ENCODE data around the gene SULT1C3. TPM values are rescaled to one million over a fixed set of nuclear protein-coding genes. Genes with fewer than 3 reads are reported as not detected.

SULT1C3 gene
- total and polyA plus RNA-seq, 8 donors: 0.73 to 2.1 TPM; not detected in 6

DNA sequence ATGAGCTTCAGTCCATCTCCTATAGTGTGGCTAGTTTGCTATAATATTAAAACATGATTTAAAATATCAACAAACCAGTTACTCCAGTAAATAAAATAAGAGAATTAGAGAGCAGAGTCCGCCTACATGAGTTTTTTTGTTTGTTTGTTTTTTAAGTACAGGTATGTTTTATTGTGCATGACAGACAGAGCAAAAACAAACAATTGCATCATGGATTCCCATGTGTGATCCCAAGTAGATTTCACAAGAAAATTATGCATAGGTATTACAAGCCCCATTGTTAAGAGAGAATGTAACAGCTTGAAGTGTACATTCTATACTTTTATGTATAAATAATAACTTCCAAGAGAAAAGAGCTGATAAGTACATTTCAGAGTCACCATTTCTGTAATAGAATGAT, 21.0 kb downstream of the SULT1C3 start:
- no peak for DNase-seq
- Histone ChIP-seq H3K4me3 (no peak overlapping the region), H3K9me3 (no peaks in the 10 kb centered on the region), H3K36me3 (no peaks in the 10 kb centered on the region), H3K27me3 (no peaks in the 10 kb centered on the region), H3K27ac (no peak overlapping the region), H3K4me1 (peaks cover 0 to 7% (median 1%) of the 10 kb centered on the region in 4 donors)
- TF ChIP-seq POLR2AphosphoS5 (IDR thresholded peaks at IDR 0.05) (no peak), POLR2A (IDR thresholded peaks at IDR 0.05) (no peak), EP300 (IDR thresholded peaks at IDR 0.05) (no peak)
- TF ChIP-seq, protein P1, sequence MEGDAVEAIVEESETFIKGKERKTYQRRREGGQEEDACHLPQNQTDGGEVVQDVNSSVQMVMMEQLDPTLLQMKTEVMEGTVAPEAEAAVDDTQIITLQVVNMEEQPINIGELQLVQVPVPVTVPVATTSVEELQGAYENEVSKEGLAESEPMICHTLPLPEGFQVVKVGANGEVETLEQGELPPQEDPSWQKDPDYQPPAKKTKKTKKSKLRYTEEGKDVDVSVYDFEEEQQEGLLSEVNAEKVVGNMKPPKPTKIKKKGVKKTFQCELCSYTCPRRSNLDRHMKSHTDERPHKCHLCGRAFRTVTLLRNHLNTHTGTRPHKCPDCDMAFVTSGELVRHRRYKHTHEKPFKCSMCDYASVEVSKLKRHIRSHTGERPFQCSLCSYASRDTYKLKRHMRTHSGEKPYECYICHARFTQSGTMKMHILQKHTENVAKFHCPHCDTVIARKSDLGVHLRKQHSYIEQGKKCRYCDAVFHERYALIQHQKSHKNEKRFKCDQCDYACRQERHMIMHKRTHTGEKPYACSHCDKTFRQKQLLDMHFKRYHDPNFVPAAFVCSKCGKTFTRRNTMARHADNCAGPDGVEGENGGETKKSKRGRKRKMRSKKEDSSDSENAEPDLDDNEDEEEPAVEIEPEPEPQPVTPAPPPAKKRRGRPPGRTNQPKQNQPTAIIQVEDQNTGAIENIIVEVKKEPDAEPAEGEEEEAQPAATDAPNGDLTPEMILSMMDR (IDR thresholded peaks at IDR 0.05): no peak
- WGBS, 5 donors: 85 to 90% (median 88%) methylated on average over 1 of the region's 1 CpG
- intact Hi-C loops (cut with DNase I; ENCODE audit: low total_unique reads): no loop called here

GRCh38 chr2:108262036-108262435, 22.3 kb downstream of the SULT1C3 start:
- TF ChIP-seq POLR2AphosphoS5 (IDR thresholded peaks at IDR 0.05) (no peak), POLR2A (IDR thresholded peaks at IDR 0.05) (no peak), EP300 (IDR thresholded peaks at IDR 0.05) (no peak)
- TF ChIP-seq, protein P1 (IDR thresholded peaks at IDR 0.05): no peak
- WGBS, 5 donors: 67 to 79% (median 74%) methylated on average over 1 of the region's 1 CpG
- Histone ChIP-seq H3K4me1 (peaks cover 2 to 16% (median 10%) of the 10 kb centered on the region in 4 donors), H3K27me3 (no peaks in the 10 kb centered on the region), H3K4me3 (no peak overlapping the region), H3K36me3 (no peaks in the 10 kb centered on the region), H3K27ac (no peak overlapping the region), H3K9me3 (no peaks in the 10 kb centered on the region)
- intact Hi-C loops (cut with DNase I; ENCODE audit: low total_unique reads): no loop called here
- DNase-seq: no peak

DNA sequence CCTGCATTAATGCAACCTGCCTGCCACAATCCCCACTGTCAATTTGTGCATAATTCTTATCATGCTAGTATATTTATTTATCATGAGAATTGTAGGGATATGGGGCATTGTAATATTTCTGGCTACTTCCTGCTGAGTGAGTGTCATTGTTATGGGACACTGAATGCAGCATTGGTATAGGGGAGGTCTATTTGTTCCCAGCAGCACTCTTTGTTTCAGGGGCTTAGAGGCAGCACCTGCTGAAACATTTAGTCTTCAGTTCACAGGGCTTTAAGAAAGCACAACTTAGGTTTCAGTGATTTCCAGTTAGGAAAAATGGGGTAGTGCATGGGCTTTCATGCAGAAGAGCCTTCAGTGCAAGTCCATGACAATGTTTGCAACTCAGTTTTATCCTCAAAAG, 23.6 kb downstream of the SULT1C3 start:
- intact Hi-C loops (cut with DNase I; ENCODE audit: low total_unique reads): no loop called here
- Histone ChIP-seq H3K36me3 (no peaks in the 10 kb centered on the region), H3K9me3 (no peaks in the 10 kb centered on the region), H3K4me3 (no peak overlapping the region), H3K27me3 (no peaks in the 10 kb centered on the region), H3K27ac (peak overlapping the region in 2 of 5 donors; percentile 14 to 50), H3K4me1 (peaks cover 10 to 30% (median 19%) of the 10 kb centered on the region in 4 donors)
- no peak for TF ChIP-seq POLR2A (IDR thresholded peaks at IDR 0.05)
- TF ChIP-seq EP300 (IDR thresholded peaks at IDR 0.05): no peak
- DNase-seq: no peak

- intact Hi-C loops (cut with DNase I; ENCODE audit: low total_unique reads): no loop called here
- Histone ChIP-seq H3K4me3 (no peak overlapping the region), H3K36me3 (no peaks in the 10 kb centered on the region), H3K27ac (peak overlapping the region in 4 of 5 donors; percentile 60 to 90 (median 78)), H3K27me3 (no peaks in the 10 kb centered on the region), H3K9me3 (no peaks in the 10 kb centered on the region), H3K4me1 (peaks cover 14 to 38% (median 25%) of the 10 kb centered on the region in 4 donors)
- DNase-seq: peak in 1 of 2 donors; percentile 69
- TF ChIP-seq POLR2AphosphoS5 (IDR thresholded peaks at IDR 0.05) (peak in 2 of 3 donors; percentile 43 to 72), EP300 (IDR thresholded peaks at IDR 0.05) (no peak), POLR2A (IDR thresholded peaks at IDR 0.05) (no peak)
- TF ChIP-seq, protein P1 (IDR thresholded peaks at IDR 0.05): no peak
- WGBS, 5 donors: 30 to 69% (median 33%) methylated on average over 3 of the region's 3 CpGs
Measured at GRCh38 chr2:108266218-108266617, 26.4 kb downstream of the SULT1C3 start.

DNA sequence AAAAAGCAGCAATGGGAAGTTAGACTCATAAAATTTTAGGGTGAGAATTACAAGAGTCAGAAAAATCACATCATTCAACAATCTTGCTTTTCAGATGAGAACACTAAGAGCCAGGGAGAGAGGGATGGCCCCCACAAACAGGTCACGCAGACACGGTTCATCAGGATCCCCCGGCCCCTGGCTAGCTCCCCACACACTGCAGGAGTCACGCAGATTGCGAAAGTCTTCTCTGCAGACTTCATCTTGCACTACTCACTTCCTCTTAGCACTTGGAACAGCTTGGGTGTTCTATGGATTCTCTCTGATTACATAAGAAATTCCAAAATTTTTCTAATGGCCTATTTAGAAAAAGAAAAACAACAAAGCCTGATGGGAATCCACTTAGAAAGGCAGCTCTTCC, 27.3 kb downstream of the SULT1C3 start:
- Histone ChIP-seq H3K4me3 (no peak overlapping the region), H3K4me1 (peaks cover 14 to 47% (median 25%) of the 10 kb centered on the region in 4 donors), H3K9me3 (no peaks in the 10 kb centered on the region), H3K36me3 (no peaks in the 10 kb centered on the region), H3K27ac (peak overlapping the region; percentile 60 to 90 (median 84)), H3K27me3 (no peaks in the 10 kb centered on the region)
- 39 to 67% (median 60%) methylated on average over 5 of the region's 5 CpGs for WGBS, 5 donors
- DNase-seq: peak in 1 of 2 donors; percentile 49
- TF ChIP-seq POLR2AphosphoS5 (IDR thresholded peaks at IDR 0.05): peak in 1 of 3 donors; percentile 50
- TF ChIP-seq, protein P1 (IDR thresholded peaks at IDR 0.05): no peak
- intact Hi-C loops (cut with DNase I; ENCODE audit: low total_unique reads): no loop called here

Data from stomach (tissue), 9 donors.